GM18498 (cell line): ENCODE measurements around the gene CRYBB3.
"Not testable (repeated sequence)": the region's sequence is repeated elsewhere in the genome, so short reads cannot be mapped to it uniquely, and the experiment has no call there.

Source experiments
- ATAC-seq: cut with Tn5 transposase; IDR thresholded peaks from one replicate; pipeline ENCODE4 v1.9.1; 2021; ENCODE audit warnings: mild to moderate bottlenecking, moderate library complexity; ENCODE audit not compliant: unreplicated experiment

Gene CRYBB3

DNA sequence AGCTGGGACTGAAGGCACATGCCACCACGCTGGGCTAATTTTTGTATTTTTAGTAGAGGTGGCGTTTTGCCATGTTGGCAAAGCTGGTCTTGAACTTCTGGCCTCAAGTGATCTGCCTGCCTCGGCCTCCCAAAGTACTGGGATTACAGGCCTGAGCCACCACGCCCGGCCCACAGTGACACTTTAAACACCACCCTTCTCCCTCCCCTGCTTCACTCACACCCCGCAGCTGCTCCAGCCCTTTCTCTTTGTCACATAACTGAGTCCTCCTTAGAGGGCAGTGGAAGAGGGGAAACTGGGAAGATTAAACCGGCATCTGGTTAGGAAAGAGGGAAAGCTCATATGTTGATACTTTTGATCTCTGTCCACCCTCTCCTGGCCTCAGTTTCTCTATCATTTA, 4.9 kb downstream of the CRYBB3 start:
- ATAC-seq, result not testable (repeated sequence)

DNA sequence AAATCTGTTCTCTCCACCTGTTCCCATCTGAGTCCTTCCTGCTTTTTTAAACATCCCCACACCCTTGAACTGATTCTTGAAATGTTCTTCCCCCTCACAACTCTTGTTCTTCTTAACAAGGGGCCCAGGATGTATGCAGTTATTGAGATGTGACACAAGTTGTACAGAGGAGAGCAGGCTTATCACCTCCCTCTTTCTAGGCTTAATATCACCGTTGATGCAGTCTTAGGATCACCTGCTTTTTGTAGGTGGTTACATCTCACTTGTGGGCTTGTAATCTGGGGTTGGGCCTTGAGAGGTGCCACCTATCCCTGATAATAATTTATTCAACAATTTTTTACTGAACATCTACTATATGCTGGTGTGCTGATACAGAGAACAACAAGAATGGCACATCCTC, 6.2 kb downstream of the CRYBB3 start:
- ATAC-seq, result no peak

DNA sequence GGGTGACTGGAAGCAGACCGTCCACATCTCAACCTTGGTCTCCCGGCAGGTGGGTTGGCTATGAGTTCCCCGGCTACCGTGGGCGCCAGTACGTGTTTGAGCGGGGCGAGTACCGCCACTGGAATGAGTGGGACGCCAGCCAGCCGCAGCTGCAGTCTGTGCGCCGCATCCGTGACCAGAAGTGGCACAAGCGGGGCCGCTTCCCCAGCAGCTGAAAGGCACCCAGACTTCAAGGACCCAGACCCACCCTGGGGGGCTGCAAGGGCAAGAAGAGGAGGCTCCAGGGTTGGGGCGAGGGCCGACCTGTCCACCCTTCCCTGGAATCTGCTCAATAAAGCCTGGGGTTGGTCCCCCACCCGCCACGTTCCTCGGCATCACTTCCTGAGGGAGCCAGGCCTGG, 7.3 kb downstream of the CRYBB3 start:
- ATAC-seq, result no peak

DNA sequence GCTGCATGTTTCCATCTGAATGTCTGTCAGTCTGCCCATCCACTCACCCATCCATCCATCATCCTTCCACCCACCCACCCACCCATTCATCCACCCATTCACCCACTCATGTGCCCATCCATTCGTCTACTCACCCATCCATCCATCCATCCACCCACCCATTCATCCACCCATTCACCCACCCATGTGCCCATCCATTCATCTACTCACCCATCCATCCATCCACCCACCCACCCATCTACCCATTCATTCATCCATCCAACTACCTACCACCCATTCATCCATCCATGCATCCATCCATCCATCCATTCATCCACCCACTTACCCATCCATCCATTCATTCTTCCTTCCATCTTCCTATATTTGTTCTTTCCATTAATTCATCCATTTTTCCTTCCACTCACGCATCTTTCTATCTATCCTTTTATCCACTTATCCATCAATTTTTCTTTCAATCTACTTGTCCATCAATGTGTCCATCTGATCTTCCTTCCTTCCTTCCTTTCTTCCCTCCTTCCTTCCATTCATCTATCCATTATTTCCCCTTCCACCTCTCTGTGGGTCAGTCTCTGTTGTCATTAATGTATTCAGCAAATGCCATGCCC, 8.0 kb downstream of the CRYBB3 start:
- ATAC-seq, result no peak

DNA sequence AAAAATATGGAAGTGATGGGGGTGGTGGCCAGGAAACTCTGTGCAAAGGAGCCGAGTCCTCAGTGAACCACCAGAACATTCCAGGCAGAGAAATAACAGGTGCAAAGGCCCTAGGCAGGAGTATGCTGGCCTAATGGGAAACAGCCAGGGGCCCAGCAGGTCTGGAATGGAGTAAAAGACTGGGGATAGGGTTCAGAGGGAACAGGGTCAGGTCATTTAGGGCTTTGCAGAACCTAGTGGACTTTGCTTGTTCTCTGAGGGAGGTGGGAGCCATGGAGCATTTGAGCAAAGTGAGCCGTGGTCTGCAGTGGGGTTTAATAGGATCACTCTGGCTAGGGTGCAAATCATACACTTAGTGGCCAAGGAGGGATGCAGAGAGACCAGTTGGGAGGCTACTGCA, 8.7 kb downstream of the CRYBB3 start:
- ATAC-seq, result no peak

DNA sequence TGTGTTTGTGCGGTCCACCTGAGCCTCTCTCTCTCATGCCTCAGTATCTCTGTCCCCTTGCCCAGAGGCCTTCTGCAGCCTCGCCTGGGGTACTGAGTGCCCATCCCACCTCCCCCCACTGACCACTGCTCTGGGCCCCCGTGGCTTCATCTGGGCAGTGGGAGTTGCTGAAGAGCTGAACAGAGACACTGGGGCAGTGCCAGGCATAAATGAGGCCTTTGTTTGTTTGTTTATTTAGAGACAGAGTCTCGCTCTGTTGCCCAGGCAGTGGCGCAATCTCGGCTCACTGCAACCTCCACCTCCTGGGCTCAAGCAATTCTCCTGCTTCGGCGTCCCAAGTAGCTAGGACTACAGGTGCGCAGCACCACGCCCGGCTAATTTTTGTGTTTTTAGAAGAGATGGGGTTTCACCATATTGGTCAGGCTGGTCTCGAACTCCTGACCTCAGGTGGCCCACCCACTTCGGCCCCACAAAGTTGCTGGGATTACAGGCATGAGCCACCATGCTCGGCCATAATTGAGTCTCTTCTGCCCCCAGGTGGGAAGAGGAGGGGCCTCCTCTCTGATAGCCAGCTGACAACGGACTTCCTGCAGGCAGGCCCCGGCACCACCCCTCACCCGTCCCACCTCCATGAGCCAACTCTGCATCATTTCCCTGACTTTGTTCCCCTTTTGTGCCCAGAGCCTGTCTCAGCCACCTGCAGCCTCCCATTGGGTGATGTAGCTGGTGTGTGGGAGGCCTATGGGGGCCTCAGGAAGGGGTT, 9.3 kb downstream of the CRYBB3 start:
- no peak for ATAC-seq

DNA sequence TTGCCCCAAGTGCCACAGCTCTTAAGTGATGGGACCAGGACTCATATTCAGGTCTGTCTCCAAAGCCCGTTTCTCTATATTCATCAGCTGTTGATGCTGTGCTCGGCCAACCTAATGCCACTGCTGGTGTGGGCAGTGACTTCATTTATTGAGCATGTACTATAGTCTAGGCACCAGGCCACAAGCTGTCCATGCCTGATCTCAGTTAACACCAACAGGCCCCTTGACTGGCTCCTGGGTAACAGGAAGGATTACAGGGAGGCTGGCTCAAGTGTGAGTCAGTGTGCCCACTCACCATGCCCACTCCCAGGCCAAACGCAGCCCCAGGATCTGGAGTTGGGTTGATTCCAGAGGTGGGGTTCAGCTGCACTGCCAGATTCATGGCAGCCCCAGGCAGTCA, 11.1 kb downstream of the CRYBB3 start:
- no peak for ATAC-seq

DNA sequence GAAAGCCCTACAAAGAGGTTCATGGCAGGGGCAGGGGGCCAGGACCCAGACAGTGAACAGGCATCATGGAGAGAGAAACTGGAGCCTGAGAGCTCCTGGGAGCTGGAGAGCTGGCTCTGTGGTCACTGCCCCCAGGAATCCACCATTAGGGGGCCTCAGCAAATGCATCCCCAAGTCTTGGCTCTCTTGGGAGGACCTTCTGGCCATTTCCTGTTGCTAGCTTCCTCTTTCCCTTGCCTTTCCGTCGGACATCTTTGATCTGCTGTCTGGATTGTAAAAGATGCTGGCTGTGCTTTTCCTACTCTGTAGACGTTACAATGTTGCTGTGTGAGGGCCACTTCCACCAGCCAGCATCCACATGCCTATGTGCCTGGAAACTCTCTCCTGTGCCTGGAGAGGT, 12.7 kb downstream of the CRYBB3 start:
- ATAC-seq, result no peak

DNA sequence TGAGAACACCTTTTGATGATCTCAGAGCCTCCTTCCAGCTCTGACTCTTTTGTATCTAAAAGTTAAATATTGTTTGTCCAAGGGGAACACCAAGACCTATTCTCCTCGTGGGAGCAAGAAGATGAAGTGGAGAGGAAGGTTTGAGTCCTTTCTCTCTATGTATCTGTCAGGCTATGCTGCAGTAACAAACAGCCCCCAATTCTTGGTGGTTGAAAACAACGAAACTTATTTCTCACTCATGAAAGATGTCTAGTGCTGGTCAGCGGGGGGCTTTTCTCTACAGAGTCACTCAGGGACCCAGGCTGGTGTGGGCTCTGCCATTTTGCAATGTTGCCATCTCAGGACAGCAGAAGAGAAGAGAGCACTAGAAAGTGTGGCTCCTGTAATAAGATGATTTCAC, 13.6 kb downstream of the CRYBB3 start:
- no peak for ATAC-seq

DNA sequence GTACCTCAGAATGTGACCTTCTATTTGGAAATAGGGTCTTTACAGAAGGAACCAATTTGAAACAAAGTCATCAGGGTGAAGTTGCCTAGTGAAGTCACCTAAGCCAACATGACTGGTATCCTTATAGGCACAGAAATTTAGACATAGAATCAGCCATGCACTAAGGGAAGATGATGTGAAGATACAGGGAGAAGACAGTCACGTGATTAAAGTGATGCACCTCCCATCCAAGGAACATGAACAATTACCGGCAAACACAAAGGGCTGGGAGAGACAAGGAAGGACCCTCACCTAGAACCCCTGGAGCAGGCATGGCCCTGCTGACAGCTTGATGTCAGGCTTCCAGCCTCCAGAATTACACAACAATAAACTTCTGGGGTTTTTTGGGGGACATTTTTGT, 16.6 kb downstream of the CRYBB3 start:
- no peak for ATAC-seq

DNA sequence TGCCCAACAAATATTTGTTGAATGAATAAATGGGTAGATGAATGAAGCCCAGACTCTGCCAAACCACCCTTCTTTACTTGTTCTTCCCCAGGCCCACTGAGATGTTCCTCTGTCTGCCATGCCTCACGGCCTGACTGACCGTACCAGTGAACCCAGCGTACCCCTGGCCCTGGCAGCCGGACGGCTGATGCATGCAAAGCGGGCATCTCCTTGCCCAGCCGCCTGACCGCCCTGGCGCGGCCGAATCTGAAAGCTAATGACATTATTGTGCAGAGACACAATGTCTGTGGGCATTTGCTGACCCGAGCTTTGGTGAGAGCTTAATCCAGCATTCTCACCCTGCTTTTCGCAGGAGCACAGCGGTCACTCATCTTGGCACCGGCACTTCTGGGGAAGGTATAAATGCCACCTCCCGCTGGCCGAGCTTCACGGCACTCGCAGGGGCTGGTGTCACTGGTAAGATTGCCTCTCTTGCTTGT, 19.6 kb downstream of the CRYBB3 start, which contains the start of gene CRYBB2:
Gene CRYBB2, plus strand, starts transcription at position 429 of the 479 bp plus-strand sequence. CDS start 1,791 bp downstream, outside the sequence.
- no peak for ATAC-seq

DNA sequence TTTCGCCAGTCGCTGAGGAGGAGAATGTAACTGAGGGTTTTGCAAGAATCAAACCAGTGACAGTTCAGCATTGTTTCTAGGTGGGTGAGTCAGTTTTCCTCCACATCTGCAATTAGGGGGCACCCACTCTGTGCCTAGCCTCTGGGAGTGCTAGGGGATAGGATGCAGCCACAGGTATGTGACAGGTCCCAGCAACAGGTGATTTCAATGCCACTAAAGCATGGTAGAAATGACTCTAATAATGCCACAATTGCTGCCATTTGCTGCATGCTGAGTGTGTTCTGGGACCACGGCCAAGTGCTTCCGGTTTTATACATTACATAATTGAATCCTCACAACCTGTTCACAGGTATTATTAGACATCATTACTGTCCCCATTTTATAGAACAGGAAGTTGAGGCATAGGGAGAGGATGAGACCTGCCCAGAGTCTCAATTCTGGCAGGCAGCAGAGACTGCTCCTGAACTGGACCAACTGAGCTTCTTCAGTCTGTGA, 20.3 kb downstream of the CRYBB3 start:
- ATAC-seq, result no peak

DNA sequence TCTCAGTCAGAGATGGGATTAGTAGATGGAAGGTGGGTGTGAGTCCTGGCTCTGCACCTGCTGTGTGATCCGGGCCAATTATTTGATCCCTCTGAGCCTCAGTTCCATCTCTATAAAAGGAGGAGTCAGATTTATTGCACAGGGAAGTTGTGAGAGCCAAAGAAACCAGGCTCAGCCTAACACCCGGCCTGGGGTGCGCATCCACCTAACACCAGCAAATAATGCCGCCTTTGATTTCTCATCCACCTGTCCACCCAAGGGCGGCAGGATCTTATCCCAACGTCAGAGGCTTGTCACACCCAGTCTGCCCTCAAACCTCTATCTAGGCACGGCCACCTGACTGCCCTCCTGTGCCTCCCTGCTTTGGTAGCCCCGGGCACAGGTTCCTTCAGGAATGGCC, 22.1 kb downstream of the CRYBB3 start:
- no peak for ATAC-seq

DNA sequence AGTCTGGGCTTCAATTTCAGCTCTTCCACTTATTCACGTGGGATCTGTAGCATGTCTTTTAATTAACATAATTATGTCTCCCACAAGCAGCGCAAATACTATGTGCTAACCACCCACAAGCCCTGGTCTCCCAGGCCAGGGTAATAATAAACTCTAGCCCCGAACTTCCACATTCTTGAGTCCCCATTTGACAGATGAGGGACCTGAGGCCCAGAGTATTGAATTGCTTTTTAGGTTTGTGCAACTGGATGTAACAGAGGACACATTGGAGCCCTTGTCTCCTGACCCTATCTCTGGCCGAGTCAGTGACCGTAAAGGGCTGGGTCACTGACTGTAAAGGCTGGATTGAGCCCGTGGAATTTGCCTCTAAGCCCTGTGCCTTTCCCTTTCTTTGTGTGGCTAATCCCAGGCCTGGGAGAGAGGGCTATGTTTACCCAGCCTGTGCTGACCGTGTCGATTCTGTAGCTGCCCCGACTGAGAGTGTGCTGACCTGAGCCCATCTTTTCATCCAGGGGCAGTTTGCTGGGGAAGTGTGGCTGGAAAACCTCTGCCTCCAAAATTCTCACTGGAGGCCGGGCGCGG, 23.7 kb downstream of the CRYBB3 start:
- no peak for ATAC-seq

DNA sequence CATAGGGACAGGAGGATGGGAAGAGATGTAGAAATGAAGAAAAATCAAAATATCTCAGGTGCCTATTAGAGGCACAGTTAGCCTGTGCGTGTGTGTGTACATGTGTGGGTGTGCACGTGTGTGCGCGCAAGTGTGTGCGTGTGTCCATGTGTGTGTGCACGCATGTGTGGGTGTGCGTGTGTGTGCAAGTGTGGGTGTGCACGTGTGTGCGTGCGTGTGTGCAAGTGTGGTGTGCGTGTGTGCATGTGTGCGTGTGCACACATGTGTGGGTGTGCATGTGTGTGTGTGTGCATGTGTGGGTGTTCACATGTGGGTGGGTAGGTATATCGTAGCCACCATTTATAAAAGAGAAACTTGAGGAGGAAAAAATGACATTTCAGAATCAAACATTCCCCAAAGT, 29.2 kb downstream of the CRYBB3 start:
- no peak for ATAC-seq

DNA sequence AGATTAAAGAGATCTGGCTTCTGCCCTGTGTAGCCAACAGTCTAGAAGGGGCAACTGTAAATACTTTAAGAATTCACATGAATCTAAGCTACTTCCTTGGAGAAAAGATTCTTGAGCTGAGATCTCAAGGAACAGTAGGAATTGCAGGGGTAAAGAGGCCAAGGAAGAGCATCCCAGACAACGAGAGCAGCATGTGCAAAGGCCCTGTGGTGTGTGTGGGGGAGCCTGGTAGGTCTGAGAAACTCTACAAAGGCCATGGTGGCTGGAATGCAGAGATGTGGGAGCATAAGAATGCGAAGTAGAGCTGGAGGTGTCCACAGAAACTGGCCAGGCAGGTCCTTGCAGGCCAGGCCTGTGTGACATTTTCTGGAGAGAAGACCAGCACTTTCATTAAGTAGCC, 31.1 kb downstream of the CRYBB3 start:
- ATAC-seq, result not testable (repeated sequence)

DNA sequence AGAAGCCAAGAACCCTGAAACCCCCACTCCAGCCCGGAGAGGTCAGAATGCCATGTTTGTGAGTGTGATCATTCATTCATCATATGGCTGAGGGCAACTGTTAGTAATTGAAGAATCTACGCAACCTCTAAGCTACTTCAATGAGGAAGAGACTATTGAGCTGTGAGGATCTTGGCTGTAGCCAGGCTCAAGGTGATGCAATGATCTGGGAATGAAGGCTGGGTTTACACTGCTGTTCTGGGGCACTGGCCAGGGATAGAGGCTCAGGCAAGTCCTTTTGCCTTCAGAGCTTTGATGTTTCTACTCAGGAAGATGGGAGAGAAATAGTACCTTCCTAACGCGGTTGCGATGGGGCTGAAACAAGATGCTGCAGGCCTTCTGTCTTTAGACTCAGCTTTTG, 32.6 kb downstream of the CRYBB3 start:
- ATAC-seq, result no peak

DNA sequence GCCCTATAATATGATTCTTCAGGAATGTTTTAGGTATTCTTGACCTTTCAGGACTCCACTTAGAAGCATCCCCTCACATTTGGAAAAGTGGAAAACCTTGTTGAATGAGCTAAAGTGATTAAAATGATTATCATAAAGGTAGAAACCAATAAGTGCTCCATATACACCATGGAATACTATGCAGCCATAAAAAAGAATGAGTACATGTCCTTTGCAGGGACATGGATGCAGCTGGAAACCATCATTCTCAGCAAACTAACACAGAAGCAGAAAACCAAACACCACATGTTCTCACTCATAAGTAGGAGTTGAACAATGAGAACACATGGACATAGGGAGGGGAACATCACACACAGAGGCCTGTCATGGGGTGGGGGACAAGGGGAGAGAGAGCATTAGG, 34.0 kb downstream of the CRYBB3 start:
- ATAC-seq, result not testable (repeated sequence)

DNA sequence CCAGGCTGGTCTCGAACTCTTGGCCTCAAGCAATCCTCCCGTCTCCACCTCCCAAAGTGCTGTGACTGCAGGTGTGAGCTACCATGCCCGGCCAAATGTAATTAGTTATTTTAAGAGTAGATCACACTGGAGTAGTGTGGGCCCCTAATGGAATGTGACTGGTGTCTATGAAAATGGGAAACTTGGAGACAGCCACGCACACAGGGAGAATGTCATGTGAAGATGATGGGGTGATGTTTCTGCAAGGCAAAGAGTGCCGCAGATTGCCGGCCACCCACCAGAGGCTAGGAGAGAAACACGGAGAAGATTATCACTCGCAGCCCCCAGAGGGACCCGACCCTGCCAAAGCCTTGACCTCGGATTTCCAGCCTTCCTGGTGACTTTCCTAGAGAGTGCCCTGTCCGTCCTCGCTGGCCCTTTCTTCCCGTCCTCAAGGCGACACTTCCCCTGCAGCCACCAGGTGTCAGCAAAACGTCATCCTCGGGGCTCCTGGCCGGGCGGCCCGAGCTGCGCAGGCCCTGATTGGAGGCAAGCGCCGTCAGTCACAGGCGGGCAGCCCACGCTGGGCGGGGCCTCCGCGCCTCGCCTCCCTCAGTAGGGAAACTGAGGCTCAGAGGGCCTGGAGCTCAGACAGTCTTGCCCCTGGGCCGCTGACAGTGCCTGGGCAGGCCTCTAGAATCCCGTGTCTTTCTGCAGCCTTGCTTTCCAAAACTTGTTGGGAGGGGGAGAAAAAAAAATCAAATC, 36.1 kb downstream of the CRYBB3 start:
- ATAC-seq, result peak; percentile 76

DNA sequence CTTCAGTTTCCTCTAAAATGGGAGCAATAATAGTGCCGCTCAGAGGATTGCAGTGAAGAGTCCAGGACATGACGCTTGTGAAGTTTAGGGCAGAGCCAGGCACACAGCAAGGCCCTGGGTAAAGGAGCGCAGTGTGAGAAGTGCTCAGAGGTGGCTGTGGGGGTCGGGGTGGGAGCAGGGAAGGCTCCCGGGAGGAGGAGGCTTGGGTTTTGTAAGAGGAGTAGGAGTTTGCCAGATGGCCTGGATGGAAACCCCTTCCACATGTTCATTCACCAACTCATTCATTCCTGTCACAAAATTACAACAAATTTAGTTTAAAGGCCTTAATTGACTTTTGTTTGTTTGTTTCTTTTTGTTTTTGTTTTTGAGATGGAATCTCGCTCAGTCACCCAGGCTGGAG, 36.8 kb downstream of the CRYBB3 start:
- no peak for ATAC-seq

DNA sequence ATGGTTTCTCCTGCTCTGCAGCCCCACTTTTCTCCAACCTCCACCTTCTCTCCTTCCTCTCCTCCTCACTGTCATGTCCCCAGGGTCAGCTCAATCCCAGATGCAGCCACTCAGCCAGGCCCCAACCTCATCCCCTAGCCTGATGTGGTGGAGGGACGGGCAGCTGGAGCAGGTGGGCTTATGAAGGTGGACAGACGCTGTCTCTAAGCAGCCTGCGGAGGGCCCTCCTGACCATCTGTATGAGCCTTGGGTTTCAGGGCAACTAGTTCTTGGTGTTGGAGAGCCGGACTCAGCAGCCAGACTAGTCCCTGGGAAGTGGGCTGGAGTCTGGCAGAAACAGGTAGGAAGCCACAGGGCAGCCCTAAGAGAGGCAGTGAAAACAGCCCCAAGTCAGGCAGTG, 37.8 kb downstream of the CRYBB3 start:
- no peak for ATAC-seq
